HG03460 (cell line): ENCODE data around the gene EI24.

ENCODE experiments used
- ATAC-seq: cut with Tn5 transposase; IDR thresholded peaks from one replicate; pipeline ENCODE4 v1.9.1; 2021; ENCODE audit not compliant: unreplicated experiment

EI24 gene

DNA sequence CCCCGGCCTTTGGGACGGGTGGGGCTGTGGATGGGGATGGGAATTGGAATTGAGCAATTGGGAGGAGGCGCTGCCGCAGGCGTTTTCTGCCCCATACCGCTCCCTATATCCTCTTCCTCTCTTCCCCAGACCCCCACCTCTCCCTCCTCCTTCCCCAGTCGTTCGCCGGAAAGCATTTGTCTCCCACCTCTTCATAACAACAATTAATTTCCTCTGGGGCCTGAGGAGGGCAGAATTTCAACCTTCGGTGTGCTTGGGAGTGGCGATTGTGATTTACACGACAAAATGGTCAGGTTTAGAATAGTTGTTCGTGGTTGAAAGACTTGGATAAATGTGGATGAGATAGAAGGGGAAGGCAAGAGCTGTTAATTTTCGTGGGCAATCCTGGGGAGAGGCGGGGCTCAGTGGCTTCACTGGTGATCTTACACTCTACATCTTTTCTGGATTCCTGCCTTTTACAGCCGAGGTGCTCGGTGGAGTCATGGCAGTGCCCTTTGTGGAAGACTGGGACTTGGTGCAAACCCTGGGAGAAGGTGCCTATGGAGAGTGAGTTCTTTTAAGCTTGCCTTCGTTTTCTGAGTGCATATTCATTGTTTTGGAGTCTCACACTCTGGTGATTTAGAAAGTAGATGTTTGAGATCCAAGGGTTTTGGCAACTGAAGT lies 57.1 kb downstream of the EI24 start:
- peak; percentile 23 for ATAC-seq

DNA sequence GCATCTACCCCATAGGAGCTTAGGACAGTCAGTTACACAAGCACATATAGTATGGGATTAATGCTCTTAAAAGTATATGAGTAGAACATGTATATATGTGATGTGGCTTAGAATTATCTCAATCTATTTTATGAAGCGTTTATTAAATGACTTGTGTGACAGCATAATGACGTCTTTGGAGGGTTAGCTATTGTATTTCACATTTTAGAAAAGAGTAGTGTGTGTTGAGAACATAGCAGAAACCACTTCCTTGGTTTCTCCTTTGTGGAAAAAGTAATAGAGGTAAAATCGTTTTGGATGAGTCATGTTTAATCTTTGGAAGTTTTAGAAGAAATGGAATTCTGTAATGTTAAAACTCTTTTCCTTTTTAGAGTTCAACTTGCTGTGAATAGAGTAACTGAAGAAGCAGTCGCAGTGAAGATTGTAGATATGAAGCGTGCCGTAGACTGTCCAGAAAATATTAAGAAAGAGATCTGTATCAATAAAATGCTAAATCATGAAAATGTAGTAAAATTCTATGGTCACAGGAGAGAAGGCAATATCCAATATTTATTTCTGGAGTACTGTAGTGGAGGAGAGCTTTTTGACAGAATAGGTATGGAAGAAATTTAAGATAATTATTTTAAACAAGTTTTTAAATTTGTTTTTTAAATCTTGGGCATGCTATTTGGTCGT lies 58.1 kb downstream of the EI24 start:
- no peak for ATAC-seq
